ENCODE results near the gene ZYX.

The ZYX gene

GRCh38 chr7:143392875-143393266, 11.7 kb downstream of the ZYX start:
- no peak overlapping the region for H3K4me3 ChIP-seq (ENCODE audit: low read depth, low read length)
- no peaks in the 10 kb centered on the region for H3K9me3 ChIP-seq (ENCODE audit: control insufficient read depth, insufficient read depth, low read depth, low read length)
- no peak overlapping the region for H3K9ac ChIP-seq (ENCODE audit: low read length)
- no peak overlapping the region for H3K27ac ChIP-seq (ENCODE audit: low read depth, low read length)
- H3K36me3 ChIP-seq (ENCODE audit: control insufficient read depth, insufficient read depth, low read length), result peaks cover 98% of the 10 kb centered on the region
- H3K4me1 ChIP-seq (ENCODE audit: control insufficient read depth, insufficient read depth, low read length), result no peaks in the 10 kb centered on the region
- no peaks in the 10 kb centered on the region for H3K27me3 ChIP-seq (ENCODE audit: control insufficient read depth, insufficient read depth, low read length)

GRCh38 chr7:143393267-143394041, 12.3 kb downstream of the ZYX start:
- Histone ChIP-seq H3K4me1 (ENCODE audit: control insufficient read depth, insufficient read depth, low read length) (no peaks in the 10 kb centered on the region), H3K9me3 (ENCODE audit: control insufficient read depth, insufficient read depth, low read depth, low read length) (no peaks in the 10 kb centered on the region), H3K27me3 (ENCODE audit: control insufficient read depth, insufficient read depth, low read length) (no peaks in the 10 kb centered on the region), H3K4me3 (ENCODE audit: low read depth, low read length) (no peak overlapping the region), H3K27ac (ENCODE audit: low read depth, low read length) (no peak overlapping the region), H3K9ac (ENCODE audit: low read length) (no peak overlapping the region), H3K36me3 (ENCODE audit: control insufficient read depth, insufficient read depth, low read length) (peaks cover 98% of the 10 kb centered on the region)

- no peak overlapping the region for H3K4me3 ChIP-seq (ENCODE audit: low read depth, low read length)
- H3K4me1 ChIP-seq (ENCODE audit: control insufficient read depth, insufficient read depth, low read length), result no peaks in the 10 kb centered on the region
- H3K27ac ChIP-seq (ENCODE audit: low read depth, low read length), result no peak overlapping the region
- H3K27me3 ChIP-seq (ENCODE audit: control insufficient read depth, insufficient read depth, low read length), result no peaks in the 10 kb centered on the region
- peaks cover 98% of the 10 kb centered on the region for H3K36me3 ChIP-seq (ENCODE audit: control insufficient read depth, insufficient read depth, low read length)
- H3K9me3 ChIP-seq (ENCODE audit: control insufficient read depth, insufficient read depth, low read depth, low read length), result no peaks in the 10 kb centered on the region
- H3K9ac ChIP-seq (ENCODE audit: low read length), result no peak overlapping the region
These were observed 12.9 kb downstream of the ZYX start for GRCh38 chr7:143394068-143394467.

- H3K27me3 ChIP-seq (ENCODE audit: control insufficient read depth, insufficient read depth, low read length), result no peaks in the 10 kb centered on the region
- no peaks in the 10 kb centered on the region for H3K9me3 ChIP-seq (ENCODE audit: control insufficient read depth, insufficient read depth, low read depth, low read length)
- H3K36me3 ChIP-seq (ENCODE audit: control insufficient read depth, insufficient read depth, low read length), result peaks cover 98% of the 10 kb centered on the region
- H3K9ac ChIP-seq (ENCODE audit: low read length), result no peak overlapping the region
- no peak overlapping the region for H3K4me3 ChIP-seq (ENCODE audit: low read depth, low read length)
- H3K27ac ChIP-seq (ENCODE audit: low read depth, low read length), result no peak overlapping the region
- H3K4me1 ChIP-seq (ENCODE audit: control insufficient read depth, insufficient read depth, low read length), result no peaks in the 10 kb centered on the region
These were observed 13.6 kb downstream of the ZYX start for GRCh38 chr7:143394777-143395176.

GRCh38 chr7:143395187-143396149, 14.3 kb downstream of the ZYX start:
- Histone ChIP-seq H3K36me3 (ENCODE audit: control insufficient read depth, insufficient read depth, low read length) (peaks cover 98% of the 10 kb centered on the region), H3K4me1 (ENCODE audit: control insufficient read depth, insufficient read depth, low read length) (no peaks in the 10 kb centered on the region), H3K4me3 (ENCODE audit: low read depth, low read length) (no peak overlapping the region), H3K9me3 (ENCODE audit: control insufficient read depth, insufficient read depth, low read depth, low read length) (no peaks in the 10 kb centered on the region), H3K27me3 (ENCODE audit: control insufficient read depth, insufficient read depth, low read length) (no peaks in the 10 kb centered on the region), H3K9ac (ENCODE audit: low read length) (no peak overlapping the region), H3K27ac (ENCODE audit: low read depth, low read length) (no peak overlapping the region)

GRCh38 chr7:143396182-143396581, 15.0 kb downstream of the ZYX start:
- Histone ChIP-seq H3K4me3 (ENCODE audit: low read depth, low read length) (no peak overlapping the region), H3K4me1 (ENCODE audit: control insufficient read depth, insufficient read depth, low read length) (no peaks in the 10 kb centered on the region), H3K27ac (ENCODE audit: low read depth, low read length) (no peak overlapping the region), H3K9ac (ENCODE audit: low read length) (no peak overlapping the region), H3K36me3 (ENCODE audit: control insufficient read depth, insufficient read depth, low read length) (peaks cover 98% of the 10 kb centered on the region), H3K27me3 (ENCODE audit: control insufficient read depth, insufficient read depth, low read length) (no peaks in the 10 kb centered on the region), H3K9me3 (ENCODE audit: control insufficient read depth, insufficient read depth, low read depth, low read length) (no peaks in the 10 kb centered on the region)

- Histone ChIP-seq H3K27me3 (ENCODE audit: control insufficient read depth, insufficient read depth, low read length) (no peaks in the 10 kb centered on the region), H3K36me3 (ENCODE audit: control insufficient read depth, insufficient read depth, low read length) (peaks cover 98% of the 10 kb centered on the region)
These were observed 15.7 kb downstream of the ZYX start for GRCh38 chr7:143396625-143397556.

GRCh38 chr7:143397710-143398530, 16.8 kb downstream of the ZYX start:
- Histone ChIP-seq H3K36me3 (ENCODE audit: control insufficient read depth, insufficient read depth, low read length) (peaks cover 93% of the 10 kb centered on the region), H3K4me1 (ENCODE audit: control insufficient read depth, insufficient read depth, low read length) (no peaks in the 10 kb centered on the region), H3K27ac (ENCODE audit: low read depth, low read length) (no peak overlapping the region), H3K9me3 (ENCODE audit: control insufficient read depth, insufficient read depth, low read depth, low read length) (no peaks in the 10 kb centered on the region), H3K27me3 (ENCODE audit: control insufficient read depth, insufficient read depth, low read length) (no peaks in the 10 kb centered on the region), H3K4me3 (ENCODE audit: low read depth, low read length) (no peak overlapping the region), H3K9ac (ENCODE audit: low read length) (no peak overlapping the region)

More at GRCh38 chr7:143396625-143397556, 15.7 kb downstream of the ZYX start:
- no peak overlapping the region for H3K9ac ChIP-seq (ENCODE audit: low read length)
- no peak overlapping the region for H3K4me3 ChIP-seq (ENCODE audit: low read depth, low read length)
- no peak overlapping the region for H3K27ac ChIP-seq (ENCODE audit: low read depth, low read length)
- H3K9me3 ChIP-seq (ENCODE audit: control insufficient read depth, insufficient read depth, low read depth, low read length), result no peaks in the 10 kb centered on the region
- H3K4me1 ChIP-seq (ENCODE audit: control insufficient read depth, insufficient read depth, low read length), result no peaks in the 10 kb centered on the region

GRCh38 chr7:143398616-143399015, 17.5 kb downstream of the ZYX start:
- Histone ChIP-seq H3K4me3 (ENCODE audit: low read depth, low read length) (no peak overlapping the region), H3K27me3 (ENCODE audit: control insufficient read depth, insufficient read depth, low read length) (no peaks in the 10 kb centered on the region), H3K4me1 (ENCODE audit: control insufficient read depth, insufficient read depth, low read length) (no peaks in the 10 kb centered on the region; the same call in 1 of the 2 replicates)

GRCh38 chr7:143399151-143399550, 18.0 kb downstream of the ZYX start:
- peaks cover 87% of the 10 kb centered on the region for H3K36me3 ChIP-seq (ENCODE audit: control insufficient read depth, insufficient read depth, low read length)
- no peaks in the 10 kb centered on the region for H3K27me3 ChIP-seq (ENCODE audit: control insufficient read depth, insufficient read depth, low read length)
- H3K4me3 ChIP-seq (ENCODE audit: low read depth, low read length), result no peak overlapping the region
- no peak overlapping the region for H3K27ac ChIP-seq (ENCODE audit: low read depth, low read length)
- no peak overlapping the region for H3K9ac ChIP-seq (ENCODE audit: low read length)
- H3K4me1 ChIP-seq (ENCODE audit: control insufficient read depth, insufficient read depth, low read length), result no peaks in the 10 kb centered on the region; the same call in 1 of the 2 replicates
- no peaks in the 10 kb centered on the region for H3K9me3 ChIP-seq (ENCODE audit: control insufficient read depth, insufficient read depth, low read depth, low read length)

More at GRCh38 chr7:143398616-143399015, 17.5 kb downstream of the ZYX start:
- no peak overlapping the region for H3K27ac ChIP-seq (ENCODE audit: low read depth, low read length)
- no peak overlapping the region for H3K9ac ChIP-seq (ENCODE audit: low read length)
- no peaks in the 10 kb centered on the region for H3K9me3 ChIP-seq (ENCODE audit: control insufficient read depth, insufficient read depth, low read depth, low read length)
- peaks cover 88% of the 10 kb centered on the region for H3K36me3 ChIP-seq (ENCODE audit: control insufficient read depth, insufficient read depth, low read length)

Data from HUES6 (cell line).